GM19468 (cell line): ENCODE measurements around the gene TSEN15.
A peak's percentile ranks its signal among the peaks of the same experiment; 100 is the strongest.

ENCODE experiments used
- ATAC-seq: cut with Tn5 transposase; IDR thresholded peaks from one replicate; pipeline ENCODE4 v1.9.1; 2021; ENCODE audit warnings: mild to moderate bottlenecking, moderate library complexity, moderate number of reproducible peaks; ENCODE audit not compliant: unreplicated experiment; ENCODE audit errors: extremely low read depth

Gene TSEN15

DNA sequence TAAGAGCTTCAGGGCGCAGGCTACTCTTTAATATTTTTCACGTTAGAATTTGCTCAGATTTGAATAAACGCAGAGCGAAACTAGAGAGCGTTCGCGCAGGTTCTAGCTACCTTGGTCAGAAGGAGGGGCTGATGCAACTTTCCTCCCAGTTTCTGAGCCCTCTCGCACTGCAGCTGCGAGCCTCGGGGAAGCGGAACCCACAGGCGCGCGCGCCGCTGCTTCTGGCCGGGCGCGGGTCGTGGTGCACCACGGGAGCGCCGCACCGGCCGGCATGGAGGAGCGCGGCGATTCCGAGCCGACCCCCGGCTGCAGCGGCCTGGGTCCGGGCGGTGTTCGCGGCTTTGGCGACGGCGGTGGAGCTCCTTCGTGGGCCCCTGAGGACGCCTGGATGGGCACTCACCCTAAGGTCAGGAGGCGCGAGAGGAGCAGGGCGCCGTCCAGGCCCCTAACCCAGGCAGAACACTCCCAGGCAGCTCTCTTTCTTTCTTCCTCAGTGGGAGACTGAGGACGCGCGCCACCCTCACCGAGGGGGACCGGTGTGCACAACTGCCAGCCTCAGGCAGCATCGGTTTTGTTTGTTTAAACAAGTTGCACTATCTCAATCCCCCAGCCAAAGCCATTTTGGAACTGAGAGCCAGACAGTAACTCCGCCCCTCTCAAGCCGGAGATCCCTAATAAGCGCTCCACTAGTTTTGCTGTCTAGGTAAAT lies at the start of gene TSEN15:
Gene TSEN15, plus strand, starts transcription at position 246 of the 709 bp plus-strand sequence. Its CDS starts 26 bp downstream, at position 272.
- peak; percentile 96 for ATAC-seq

- ATAC-seq: no peak
These were observed 49.5 kb upstream of the TSEN15 start for GRCh38 chr1:184002071-184002470.

GRCh38 chr1:184004935-184005334 lies 46.6 kb upstream of the TSEN15 start:
- ATAC-seq: no peak

DNA sequence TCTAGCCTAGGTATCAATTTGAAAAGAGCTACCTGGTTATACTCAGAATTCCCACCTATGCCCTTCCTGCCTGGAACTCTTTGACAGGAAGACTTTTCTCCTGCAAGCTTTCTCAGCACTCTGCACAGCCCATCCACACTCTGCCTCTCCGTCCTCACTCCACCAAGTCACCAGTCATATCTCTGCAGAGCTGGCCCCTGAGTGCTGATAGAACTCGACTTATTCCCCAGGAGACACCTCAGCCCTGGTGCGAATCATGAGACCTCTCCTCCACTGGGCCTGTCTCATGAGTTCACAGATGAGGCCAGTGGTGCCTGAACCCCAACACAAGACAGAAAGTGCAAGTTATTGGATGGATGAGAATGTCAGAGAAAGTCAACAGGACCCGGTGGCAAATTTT lies 46.0 kb upstream of the TSEN15 start:
- no peak for ATAC-seq

GRCh38 chr1:184010788-184011187 lies 40.7 kb upstream of the TSEN15 start:
- ATAC-seq: no peak

DNA sequence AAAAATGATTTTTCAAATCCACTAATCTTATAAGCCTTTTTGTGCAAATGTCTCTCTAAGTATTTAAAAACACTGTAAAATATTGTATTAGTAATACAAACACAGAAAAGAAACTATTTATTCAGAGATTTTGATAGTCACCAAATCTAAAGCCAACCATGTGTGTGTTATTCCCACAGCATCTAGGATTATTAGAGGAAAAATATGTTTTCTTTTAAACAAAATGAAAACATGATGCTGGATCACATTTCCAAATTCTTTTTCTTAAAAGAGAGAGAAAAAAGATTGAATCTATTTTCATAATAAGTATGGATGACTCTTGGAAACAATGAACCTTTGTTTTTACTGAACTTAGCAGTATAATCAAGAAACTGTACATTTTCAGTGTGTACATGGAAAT lies 39.3 kb upstream of the TSEN15 start:
- no peak for ATAC-seq

DNA sequence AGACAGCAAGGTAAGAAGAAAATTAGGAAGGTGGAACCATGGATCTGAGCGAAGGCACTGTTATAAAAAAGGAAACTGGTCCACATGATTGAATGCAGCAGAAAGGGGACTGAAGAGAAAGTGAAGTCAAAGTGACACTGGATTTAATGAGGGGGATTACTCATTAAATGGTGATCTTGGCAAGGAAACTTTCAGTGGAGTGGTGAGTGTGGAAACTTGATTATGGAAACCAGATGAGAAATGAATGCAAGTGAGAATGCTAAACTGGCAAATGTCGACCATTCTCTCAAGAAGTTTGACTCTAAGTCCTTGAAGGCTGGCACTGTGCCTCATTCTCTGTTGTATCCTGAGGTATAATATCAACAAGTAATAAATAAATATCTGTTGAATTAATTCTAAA lies 37.3 kb upstream of the TSEN15 start:
- ATAC-seq: no peak

DNA sequence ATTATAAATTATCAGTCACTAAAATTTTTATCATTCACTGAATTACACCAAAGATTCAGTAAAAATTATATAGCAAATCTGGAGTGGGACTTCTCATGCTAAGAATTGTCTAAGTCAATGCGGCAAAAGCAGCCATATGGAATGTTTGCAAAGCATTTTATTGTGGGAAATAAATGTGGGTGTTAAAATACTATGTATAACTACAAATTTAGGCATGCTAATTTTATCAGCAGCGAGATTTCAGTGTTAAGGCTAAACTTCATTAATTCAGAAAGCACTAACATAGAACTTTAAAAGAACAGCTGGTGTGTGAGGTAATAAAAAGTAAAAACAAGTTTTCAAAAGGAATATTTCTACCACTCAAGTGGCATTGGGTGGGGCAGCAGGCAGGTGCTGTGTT lies 35.4 kb upstream of the TSEN15 start:
- ATAC-seq: no peak

DNA sequence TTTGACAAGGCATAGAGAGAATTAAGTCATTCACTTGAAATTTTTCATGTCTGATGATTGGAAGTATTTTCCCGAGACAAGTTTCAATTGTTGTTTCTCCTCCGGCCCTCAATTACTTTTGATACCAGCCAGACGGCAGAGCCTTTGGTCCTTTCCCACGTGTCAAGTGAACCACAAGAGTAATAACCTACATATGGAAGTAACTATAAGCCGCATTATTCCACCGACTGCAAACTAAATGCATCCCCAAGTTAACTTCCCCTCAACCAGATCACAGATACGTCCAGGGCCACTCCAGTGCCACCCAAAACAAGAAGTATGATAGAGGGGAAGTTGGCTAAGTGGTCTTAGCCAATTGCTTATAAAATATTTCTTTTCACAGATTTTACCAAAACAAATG lies 34.2 kb upstream of the TSEN15 start:
- ATAC-seq: no peak

GRCh38 chr1:184018622-184019021 lies 32.9 kb upstream of the TSEN15 start:
- no peak for ATAC-seq

DNA sequence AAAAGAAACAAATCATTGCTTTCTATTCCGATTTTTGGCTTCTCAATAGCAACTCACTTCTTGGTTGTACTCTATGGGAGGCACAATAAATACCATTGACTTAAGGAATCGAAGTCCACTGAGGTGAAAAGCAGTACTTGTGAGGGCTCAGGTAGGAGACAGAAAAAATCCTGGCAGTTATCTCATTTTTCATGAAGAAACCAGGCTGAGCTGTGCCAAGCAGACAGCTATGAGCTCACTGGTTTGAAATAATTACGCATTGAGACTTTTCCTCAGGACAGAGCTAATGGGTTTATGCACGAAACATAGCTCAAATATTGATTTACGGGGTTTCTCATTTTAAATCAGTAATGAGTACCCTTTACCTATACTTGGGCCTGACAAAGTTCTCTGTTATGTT lies 32.5 kb upstream of the TSEN15 start:
- no peak for ATAC-seq

GRCh38 chr1:184019506-184019905 lies 32.0 kb upstream of the TSEN15 start:
- no peak for ATAC-seq

- ATAC-seq: no peak
These were observed 31.2 kb upstream of the TSEN15 start for GRCh38 chr1:184020328-184020727.

DNA sequence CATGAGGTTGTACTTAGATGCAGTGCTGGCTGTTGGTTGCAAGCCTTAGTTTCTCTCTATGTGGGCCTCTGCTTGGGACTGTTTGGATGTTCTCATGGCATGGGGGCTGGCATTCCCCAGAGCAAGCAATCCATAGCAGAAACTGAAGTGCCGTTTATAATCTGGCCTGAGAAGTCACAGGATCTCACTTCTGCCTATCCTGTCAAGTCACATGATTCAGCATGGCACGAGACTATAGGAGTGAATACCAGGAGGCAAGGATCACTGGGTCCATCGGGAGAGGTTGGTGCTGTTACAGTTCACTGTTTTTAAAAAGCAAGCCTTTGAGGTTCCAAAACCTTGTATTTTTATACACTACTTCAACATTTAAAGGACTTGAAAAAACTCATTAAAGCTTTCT lies 30.7 kb upstream of the TSEN15 start:
- ATAC-seq: no peak

GRCh38 chr1:184021728-184022127 lies 29.8 kb upstream of the TSEN15 start:
- no peak for ATAC-seq

DNA sequence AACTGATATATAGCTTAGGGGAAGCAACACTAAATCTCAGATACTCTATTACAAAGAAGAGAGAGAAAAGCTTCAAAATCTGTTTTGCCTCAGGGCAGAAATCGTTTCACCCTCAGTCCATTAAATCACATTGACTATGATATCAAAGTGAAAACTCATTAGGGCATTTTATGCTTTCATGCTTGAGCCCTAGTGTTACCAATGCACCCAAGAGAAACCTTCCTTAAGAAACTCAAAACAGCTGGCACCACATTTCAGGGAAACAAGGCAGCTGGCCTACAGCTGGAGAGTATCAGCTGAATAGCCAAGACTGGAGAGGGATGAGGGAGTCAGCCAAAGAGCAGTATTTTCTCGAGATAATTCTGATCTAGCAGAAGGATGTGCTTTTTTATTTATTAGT lies 28.9 kb upstream of the TSEN15 start:
- ATAC-seq: no peak

DNA sequence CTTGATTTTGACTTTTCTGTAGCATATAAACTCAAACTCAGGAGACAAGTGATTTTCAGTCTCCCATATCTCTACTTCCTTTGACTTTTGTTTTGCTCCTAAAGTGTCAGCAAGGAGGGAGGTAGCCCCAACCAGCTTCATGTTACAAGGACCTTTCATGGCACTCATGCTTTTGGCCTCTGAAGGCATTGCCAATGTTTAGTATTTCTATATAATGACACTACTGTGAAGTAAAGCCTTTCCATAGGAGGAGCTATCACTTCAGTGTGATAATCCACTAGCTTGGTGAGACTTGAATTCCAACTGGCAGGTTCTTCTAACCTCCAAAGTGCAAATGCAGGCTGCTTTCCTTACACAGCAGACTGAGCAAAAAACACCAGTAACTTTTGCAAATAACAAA lies 28.4 kb upstream of the TSEN15 start:
- no peak for ATAC-seq

- ATAC-seq: no peak
These were observed 26.3 kb upstream of the TSEN15 start for GRCh38 chr1:184025242-184025675.

GRCh38 chr1:184027826-184028695 lies 23.5 kb upstream of the TSEN15 start:
- ATAC-seq: no peak

- ATAC-seq: no peak
These were observed 22.5 kb upstream of the TSEN15 start for GRCh38 chr1:184028854-184029623.
